Measurements from ENCODE around the gene KLKB1.

- TF ChIP-seq RAD21 (IDR thresholded peaks at IDR 0.05; ENCODE audit: low read depth) (no peak), POLR2A (IDR thresholded peaks at IDR 0.05; ENCODE audit: borderline replicate concordance, extremely low read depth, insufficient read depth, insufficient read length) (no peak), EGR1 (IDR thresholded peaks at IDR 0.05; ENCODE audit: low read depth) (0 out of 2 replicates have a peak, but pooled peaks have one; percentile 18)
Measured at GRCh38 chr4:186204103-186204559, 23.2 kb upstream of the KLKB1 start.

Measured in HCT116 (cell line).